SHP77 (cell line): Measurements from ENCODE around the gene CRYGS.
"Not testable (repeated sequence)": the region's sequence is repeated elsewhere in the genome, so short reads cannot be mapped to it uniquely, and the experiment has no call there.

Experiments
- DNase-seq, 2 experiments: peaks; one replicate each; lab custom pipeline; 2025; lab: John Stamatoyannopoulos, UW

CRYGS gene

DNA sequence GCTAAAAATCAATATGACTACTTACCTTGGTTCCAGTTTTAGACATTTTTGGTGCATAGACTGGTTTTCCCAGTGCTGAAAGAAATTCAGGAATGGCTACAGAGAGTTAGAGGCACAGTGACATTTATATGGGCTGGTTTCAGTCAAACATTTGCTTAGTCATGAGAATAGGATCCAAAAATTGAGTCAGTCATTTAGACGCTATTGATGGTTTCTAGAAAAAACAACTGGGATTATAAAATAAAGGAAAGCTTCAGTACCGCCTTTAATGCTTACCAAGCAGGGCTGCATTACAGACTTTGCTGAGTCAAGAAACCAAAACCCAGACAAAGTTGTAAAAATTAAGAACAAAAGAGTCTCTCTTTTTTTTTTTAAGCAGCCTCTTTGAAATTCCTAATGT lies at the start of gene CRYGS:
CRYGS (minus strand) TSS at position 100 of the 400 bp plus-strand sequence; CDS start at position 46, 54 bp downstream.
- no peak for DNase-seq

DNA sequence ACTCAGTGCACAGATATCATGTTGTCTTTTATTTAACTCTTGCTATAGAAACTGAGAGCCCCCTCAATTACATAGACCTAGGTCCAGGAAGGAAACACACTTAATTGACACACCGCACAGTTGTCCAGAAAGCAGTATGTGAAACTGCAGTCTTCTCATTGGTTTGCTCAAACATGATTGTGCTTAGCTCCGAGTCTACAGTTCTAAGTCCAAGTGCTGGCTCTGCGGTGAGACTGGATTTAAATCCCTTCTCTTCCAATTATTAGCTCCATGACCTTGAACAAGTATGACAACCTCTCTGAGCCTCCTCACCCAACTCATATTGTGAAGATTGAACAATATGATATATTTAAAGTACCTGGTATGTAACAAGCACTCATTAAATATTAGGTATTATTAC lies 49.7 kb upstream of the CRYGS start:
- no peak for DNase-seq

DNA sequence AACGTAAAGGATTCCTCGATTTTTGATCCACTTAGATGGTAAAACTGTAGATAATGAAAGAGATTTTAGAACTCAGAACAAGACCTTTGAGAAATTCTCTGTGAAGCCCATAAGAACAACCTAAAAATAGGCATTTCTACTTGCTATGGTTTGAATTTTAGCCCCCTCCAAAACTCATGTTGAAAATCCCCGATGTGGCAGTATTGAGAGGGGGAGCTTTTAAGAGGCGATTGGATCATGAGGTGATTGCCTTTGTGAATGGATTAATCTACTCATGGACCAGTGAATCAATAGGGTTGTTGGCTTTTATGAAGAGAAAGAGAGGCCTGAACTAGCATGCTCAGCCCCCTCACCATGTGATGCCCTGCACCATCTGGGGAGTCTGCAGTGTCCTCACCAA lies 48.5 kb upstream of the CRYGS start:
- no peak for DNase-seq

DNA sequence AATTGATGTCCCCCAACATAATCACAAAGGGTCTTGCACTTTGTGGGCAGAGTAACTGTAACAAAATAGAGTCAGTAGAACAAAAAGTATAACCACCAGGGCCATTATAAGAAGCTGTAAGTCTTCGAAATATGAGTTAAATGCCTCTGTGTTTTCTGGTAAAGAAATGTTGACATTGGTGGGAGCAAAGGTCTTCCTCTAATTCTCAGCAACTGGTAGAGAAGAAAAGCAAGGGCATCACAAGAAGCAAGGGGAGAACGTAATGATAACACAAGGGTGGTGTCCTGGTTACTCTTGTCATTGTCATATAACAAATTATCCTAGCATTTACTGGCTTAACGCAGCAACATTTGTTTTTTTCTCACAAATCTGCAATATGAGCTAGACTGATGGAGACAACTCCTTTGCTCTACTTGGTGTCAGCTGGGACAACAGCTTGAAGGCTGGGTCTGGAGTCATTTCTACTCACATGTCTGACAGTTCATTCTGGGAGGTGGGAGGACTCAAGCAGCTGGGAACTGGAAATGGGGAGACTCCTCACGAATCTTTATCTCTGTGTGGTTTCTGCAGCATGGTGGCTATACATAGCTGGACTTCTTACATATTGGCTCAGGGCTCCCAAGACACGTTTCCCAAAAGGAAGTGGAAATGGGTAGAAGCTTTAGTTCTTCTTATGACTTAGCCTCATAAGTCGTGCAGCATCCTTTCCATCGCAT lies 46.6 kb upstream of the CRYGS start:
- no peak for DNase-seq

DNA sequence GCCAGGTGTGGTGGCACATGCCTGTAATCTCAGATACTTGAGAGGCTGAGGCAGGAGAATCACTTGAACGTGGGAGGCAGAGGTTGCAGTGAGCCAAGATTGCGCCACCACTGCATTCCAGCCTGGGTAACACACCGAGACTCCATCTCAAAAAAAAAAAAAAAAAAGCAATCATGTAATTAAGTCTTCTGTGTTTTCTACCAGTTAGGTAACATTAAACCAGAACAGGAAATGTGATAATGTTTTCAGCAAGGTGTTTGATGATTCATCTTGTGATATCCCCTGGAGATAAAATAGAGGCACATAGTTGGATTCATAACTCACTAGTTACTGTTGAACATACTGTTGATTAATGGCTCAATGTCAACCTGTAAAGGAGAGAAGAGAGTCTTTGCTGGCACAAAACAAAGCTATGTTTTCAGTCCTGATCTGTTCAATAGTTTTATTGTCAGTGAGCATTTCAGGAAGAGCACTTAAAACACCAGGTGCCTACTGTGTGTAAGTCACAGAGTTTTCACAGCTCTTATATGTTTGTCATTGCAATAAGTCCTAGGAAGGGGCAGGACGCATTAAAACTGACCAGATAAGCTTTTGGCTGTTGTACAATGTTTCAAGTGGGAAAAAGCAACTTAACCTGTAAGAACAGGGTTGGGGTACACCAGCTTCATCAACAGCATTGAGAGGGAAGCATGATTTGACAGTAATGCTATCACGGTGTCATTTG lies 45.8 kb upstream of the CRYGS start:
- no peak for DNase-seq

DNA sequence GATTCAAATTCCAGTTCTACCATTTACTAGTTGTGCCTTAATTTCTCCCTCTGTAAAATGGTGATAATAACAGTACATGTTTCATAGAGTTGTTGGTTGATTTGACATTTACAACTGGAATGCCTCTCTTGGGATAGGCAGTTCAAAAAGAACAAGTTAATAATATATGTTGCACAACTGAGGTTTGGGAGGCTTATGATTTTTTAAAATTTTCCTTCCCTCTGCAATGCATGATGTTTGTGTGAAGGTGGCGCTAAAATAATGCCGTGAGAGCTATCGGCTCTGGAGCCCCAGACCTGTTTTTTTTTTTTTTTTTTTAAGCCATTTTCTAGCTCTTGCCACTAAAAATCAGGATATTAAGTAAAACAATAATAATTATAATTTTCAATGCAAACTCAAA lies 44.9 kb upstream of the CRYGS start:
- no peak for DNase-seq

DNA sequence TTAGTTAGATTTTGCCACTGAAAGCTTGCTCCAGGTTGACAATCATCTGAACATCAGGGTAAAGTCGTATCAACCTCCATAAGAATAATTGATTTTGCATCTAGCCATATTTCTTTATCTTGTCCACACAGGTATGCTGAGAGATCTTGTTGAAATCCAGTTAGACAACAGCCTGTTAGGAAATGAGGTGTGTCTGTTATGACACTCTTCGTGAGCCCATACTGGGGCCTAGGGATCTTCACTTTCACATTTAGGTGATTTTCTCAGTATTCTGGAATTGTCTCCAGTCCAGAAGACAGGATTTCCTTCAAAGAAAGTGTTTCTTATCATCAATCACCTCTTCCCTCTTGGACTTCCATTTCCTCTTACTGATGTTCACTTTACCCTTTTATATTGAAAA lies 44.5 kb upstream of the CRYGS start:
- no peak for DNase-seq

DNA sequence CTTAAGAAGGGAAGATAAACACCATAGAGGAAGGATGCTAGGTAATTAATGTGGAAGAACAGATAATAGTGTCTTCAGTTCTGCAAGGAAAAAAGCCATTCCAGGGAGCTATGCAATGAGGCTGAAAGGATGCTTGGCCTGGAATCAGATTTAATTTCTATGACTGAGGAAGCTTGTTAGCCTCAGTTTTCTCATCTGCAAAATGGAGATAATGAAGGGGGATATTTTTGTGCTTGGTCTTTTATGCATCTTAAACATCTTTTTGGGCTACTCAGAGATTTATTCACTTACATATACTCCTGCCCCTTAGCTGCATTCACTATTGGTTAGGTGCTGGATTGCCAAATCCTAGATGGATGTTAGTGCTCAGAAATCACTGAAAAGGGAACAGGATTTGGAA lies 43.0 kb upstream of the CRYGS start:
- DNase-seq = no peak

DNA sequence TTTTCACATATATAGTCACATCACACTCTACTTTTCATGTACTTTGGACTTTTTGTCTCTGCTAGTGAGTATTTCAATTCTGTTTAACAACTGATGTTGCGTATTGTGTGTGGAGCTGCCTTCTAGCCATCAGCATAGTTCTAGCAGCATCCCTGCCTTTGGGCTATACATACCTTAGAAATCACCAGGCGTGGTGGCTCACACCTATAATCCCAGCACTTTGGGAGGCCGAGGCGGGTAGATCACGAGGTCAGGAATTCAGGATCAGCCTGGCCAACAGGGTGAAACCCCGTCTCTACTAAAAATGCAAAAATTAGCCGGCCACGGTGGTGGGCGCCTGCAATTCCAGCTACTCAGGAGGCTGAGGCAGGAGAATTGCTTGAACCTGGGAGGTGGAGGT lies 42.1 kb upstream of the CRYGS start:
- not testable (repeated sequence) for DNase-seq

DNA sequence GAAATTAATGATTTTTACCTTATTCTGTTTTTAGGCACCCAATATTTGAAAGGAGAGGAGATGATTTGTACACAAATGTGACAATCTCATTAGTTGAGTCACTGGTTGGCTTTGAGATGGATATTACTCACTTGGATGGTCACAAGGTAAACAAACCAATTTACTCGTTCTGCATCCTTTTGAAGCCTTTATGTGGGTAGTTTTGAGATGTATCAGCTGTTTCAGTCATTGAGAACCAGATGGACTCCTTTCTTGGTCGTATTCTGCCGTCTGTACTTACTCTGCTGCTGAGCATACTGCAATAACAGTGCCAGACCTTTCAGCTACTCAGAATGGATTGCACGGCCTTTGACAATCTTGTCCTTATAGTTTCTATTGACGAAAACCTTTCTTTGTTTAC lies 39.7 kb upstream of the CRYGS start:
- no peak for DNase-seq

DNA sequence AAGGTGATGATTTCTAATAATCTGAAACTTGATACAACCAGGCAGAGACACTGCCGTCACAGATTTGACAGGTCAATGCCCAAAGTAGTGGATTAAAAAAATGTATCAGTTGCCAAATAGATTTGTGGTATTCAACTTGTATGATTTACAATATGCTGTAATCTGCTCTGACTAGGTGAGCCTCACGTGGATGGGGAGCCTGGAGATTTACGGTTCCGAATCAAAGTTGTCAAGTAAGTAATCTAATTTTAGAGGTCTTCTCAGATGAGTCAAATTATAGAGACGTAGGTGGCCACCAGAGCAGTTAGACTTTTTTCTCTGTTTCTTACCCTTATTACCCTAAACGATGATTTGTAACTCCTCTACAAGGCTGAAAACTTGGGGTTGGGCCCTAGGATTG lies 38.4 kb upstream of the CRYGS start:
- DNase-seq = no peak

DNA sequence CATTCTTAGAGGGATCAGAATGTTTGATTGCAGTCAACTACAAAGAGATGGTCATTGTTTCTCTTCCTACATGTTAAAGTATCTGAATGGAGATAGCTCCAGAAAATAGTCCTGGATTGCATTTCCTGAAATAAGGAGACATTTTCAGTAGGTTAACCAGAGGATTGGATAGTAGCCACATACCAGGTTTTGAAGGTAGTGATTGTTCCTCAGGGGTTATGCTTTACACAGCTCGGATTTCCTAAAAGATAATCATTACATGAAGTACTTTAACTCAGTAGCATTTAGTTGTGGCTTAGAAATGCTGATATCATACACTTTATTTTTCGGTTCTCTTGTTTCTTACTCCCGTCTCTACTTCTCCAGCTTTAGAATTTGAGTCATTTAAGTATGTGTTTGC lies 36.6 kb upstream of the CRYGS start:
- no peak for DNase-seq

DNA sequence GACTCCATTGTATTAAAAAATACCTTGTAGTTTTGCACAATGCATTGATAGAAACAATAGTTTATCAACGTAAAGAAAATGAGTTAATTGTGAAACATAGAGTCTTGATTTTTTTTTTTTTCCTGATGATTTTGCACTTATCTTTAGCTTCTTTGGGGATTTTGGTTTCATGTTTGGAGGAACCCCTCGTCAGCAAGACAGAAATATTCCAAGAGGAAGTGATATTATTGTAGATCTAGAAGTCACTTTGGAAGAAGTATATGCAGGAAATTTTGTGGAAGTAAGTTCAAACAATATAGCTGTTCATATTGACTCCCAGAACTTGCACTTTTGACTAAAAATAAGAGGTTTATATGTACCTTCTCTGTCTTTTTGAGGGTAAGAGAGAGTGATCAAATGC lies 33.3 kb upstream of the CRYGS start:
- no peak for DNase-seq

DNA sequence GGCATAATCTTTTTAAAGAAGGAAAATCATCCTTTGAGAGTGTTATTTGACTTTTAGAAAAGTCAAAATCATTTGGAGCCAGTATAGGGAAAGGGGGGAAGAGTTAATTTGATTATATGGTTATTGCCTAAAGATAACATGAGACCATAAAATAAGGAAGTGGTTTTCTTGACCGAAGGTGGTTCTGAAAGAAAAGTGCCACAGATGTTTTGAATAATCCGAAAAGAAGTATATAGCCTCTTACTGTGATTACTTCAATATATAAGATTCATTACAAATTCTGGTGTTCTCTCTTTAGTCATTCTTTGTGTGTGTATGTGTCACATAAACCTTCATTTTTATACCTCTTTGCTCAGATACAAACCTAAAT lies 27.4 kb upstream of the CRYGS start:
- no peak for DNase-seq

DNA sequence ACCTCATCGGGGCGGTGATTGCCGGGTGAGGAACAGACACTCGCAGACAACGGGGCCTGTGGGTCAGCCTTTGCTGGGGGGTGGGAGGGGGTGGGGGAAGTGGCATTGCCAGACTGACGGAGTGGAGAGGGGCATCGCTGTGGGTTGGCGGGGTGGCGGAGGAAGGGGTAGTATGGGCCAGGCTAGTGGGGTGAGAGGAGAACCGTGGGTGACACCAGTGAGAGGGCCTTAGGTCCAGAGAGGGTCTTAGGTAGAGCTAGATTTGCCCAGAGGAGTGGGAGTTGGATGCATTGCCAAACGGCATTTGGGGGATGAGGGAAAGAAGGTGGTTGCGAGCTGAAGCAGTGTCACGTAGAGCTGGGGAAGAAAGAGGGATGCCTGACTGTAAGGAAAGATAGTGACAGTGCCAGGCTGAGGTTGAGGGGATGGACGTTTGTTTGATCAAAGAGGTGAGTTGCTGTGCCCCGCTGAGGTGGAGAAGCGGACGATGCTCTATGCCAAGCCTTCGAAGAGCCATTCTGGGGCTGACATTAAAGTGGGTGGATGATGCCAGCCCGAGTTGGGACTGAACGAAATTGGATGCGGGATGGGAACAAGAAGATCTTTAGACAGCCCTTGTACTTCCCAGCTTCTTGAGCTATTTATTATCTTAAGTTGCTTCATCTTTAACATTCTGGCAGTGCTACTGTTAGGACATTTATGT lies 26.9 kb upstream of the CRYGS start:
- DNase-seq = no peak

DNA sequence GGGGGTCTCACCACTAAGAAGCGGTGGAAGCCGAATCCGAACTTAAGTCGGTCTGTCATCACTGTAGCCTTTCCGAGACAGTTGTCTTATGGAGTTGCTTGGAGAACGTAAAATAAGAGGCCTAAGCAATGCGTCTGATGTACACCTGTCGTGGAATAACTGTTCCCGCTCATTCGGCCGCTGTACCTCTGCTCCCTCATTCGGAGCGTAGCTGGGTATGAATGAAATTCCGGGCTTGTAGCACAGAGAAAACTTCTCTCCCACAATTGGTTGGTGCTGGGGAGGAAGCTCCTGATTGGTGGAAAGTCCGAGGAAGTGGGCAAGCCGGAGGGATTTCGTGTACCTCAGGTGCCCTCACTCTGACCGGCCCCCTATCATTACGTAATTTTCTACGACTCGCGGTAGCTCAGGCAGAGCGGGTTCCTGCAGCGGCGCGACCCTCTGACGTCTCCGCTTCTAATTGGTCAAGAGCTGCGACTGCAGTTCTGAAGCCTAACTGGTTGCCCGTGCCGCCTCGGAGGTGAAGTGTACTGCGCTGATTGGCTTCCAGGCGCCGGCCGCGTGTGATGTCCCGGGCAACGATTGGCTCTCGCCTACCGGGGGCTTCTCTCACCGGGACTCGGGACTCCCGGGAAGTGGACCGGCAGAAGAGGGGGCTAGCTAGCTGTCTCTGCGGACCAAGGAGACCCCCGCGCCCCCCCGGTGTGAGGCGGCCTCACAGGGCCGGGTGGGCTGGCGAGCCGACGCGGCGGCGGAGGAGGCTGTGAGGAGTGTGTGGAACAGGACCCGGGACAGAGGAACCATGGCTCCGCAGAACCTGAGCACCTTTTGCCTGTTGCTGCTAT lies 26.1 kb upstream of the CRYGS start, which contains the start of gene DNAJB11:
DNAJB11 (plus strand) TSS at position 625 of the 845 bp plus-strand sequence; CDS start at position 803, 178 bp downstream.
- peak; percentile 98 to 99 for DNase-seq

DNA sequence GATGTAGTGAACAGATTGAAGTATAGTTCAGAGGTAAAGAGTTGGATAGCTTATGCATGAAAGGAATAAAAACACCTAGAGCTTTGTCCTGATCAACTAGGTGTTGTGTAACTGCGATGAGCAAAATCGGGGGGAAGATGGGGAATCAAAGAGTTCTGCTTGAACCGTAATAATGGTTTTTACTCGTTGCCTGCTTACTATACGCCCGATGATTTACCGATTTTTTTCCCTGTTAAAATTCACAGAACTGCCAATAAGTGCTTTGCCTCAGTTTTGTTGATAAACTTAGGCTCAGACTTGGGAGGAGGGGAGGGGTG lies 25.6 kb upstream of the CRYGS start:
- DNase-seq = no peak

DNA sequence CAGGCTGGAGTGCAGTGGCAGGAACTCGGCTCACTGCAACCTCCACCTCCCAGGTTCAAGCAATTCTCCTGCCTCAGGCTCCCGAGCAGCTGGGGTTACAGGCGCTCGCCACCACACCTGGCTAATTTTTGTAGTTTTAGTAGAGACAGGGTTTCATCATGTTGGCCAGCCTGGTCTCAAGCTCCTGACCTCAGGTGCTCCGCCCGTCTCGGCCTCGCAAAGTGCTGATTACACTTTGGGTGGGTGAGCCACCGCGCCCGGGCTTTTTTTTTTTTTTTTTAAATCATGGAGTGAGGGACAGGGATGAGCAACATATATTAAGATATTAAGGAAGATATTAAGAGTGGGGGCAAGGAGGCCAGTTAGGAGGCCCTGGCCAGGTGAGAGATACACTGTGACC lies 25.2 kb upstream of the CRYGS start:
- DNase-seq = not testable (repeated sequence)

DNA sequence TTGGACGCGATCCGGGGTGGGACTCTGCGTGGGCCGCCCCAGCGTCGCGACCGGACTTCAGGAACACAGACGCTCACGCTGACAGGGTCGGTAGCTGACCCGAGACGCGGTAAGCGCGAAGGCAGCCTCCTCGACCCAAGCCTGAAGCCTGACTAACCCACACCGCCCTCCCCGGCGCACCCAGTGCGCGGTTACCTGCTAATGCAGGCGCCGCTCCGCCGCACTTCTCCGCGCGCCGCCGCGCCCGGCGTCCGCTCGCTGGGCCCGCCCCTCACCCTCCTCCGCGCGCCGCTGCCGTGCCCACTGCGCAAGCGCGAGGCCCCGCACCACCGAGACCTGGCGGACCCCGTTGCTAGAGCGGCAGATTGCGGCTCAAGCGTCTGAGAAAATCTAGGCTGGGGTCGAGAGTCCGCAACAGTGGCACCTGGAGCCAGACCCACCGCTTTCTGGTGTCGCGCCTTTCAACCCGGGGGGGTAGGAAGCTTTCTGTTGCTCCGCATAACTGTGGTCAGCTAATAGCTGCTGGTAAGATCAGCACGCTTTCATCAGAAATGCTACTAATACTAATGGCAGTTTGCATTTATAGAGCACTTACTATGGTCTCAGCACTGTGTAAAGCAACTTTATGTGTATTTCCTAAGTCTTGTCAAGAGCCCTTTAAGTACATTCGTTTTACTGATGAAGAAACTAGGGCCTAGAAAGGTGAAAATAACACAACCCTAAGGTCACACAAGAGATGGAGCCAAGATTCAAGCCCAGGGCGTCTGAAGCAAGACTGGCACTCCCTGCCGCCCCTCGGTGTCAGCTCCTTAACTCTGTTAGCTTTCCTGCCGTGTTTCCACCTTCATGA lies 23.1 kb upstream of the CRYGS start, which contains the start of gene TBCCD1:
TBCCD1 (minus strand) TSS at position 268 of the 850 bp plus-strand sequence. CDS start 3,010 bp downstream, outside the sequence.
- peak; percentile 76 to 83 for DNase-seq

DNA sequence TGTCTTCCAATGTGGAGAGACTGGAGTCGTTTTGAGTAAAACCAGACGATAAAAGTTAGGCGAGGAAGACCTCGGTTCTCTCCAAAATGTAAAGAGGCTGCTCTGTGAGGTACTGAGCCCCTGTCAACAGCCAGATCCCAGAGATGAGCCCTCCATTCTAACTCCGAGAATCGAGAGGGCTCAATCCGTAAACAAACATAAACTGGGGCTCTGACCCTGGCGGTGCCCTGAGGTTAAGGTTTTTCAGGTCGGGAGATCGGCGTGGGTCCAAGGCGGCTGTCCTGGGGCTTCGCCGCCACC lies 22.5 kb upstream of the CRYGS start:
- no peak for DNase-seq

DNA sequence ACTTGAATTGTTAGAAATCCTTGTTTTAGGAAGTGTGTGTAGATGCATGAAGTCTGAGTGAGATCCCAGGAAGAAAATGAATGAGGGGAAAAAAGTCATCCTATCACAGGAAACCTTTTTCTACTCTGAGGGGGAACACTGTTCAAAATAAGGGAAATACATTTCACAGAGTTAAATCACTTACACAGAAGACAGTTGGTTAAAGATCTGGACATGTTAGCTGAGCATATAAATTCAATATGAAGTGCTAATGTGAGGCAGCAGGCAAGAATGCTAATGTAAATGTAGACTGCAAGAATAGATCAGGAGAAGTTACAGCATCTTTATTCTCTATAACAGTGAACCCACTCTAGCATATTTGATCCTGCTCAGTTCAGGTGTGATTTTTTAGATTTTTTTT lies 20.4 kb upstream of the CRYGS start:
- no peak for DNase-seq
